ENCODE data around the gene SLC12A7.
"Not testable (repeated sequence)": the region's sequence is repeated elsewhere in the genome, so short reads cannot be mapped to it uniquely, and the experiment has no call there.

SLC12A7 gene

DNA sequence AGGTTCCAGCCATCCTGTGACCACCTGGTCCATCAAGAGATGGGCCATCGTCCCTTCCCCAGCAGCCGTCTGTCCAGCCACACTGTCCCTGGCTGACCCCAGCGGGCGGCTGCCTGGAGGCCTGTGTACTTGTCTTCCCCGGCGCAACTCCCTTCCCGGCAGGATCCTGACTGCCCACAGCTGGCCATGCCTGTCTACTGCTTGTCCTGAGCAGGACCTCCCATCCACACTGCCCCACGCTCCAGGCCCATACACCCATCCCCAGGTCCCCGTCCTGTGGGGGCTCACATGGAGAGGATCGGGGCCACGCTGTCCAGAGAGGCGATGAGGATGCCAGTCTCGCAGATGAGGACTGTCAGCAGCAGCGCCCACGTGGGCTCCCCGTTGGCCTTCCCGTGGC is 35.5 kb downstream of the SLC12A7 start:
- no peak for DNase-seq

DNA sequence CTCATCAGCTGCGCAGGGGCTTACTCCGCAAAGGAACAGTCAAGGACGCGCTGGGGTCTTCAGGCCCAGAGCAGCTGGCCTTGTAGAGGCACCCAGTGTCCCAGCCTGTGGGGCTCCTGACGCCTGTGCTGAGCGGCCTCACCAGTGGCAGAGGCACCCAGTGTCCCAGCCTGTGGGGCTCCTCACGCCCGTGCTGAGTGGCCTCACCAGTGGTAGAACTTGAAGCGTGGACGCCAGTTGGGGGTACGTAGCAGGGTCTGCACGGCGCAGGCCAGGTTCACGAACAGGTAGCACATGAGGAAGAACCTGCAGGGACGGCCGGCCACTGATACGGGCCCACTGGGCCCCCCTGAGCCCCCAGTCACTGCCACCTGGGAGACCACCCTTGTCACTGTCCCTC is 35.9 kb downstream of the SLC12A7 start:
- DNase-seq, result no peak

DNA sequence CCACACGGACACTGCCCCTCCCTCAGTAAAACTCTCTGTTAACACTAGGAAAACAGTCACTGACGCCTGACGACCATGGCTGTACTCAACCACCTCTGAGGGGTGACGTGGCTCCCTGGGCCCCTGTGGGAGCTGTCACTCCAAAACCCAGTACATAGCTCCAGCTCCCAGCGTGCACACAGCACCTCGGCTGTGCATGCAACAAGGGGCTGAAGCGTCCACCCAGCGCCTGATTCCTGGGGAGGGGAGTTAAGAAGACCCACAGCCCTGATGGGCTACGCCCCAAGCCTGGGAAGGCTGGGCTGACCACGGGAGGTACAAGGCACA is 36.3 kb downstream of the SLC12A7 start:
- no peak for DNase-seq

DNA sequence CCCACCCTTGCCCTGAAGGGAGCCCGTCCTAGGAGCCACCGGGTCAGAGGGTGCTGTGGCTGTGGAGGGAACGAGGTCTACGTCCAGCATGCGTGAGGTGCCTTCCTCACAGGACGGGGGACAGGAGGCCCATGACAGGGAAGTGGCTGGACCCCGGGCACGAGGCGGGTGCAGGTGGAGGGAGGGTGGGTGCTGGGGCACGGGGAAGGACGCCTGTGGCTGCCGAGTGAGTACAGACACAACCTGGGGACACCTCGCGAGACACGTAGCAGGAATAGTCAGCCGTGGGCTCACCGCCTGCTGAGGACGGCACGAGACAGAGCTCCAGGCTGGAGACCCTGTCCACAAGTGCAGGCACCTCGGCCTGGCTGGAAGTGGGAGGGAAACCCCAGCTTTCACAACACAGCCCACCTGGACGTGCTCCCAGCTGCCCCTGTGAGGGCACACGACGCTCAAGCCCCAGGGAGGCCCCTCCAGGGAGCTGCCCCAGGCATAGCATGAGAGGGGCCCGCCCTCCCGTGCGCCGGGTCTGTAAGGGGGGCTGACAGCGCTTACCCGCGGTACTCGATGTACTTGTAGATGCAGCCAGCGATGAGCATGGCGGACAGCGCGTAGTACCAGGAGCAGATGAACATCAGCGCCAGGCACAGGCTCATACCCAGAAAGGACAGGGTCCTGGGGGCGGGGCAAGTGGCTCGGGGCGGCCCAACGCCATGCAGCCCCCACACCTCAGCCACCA is 36.9 kb downstream of the SLC12A7 start:
- no peak for DNase-seq

DNA sequence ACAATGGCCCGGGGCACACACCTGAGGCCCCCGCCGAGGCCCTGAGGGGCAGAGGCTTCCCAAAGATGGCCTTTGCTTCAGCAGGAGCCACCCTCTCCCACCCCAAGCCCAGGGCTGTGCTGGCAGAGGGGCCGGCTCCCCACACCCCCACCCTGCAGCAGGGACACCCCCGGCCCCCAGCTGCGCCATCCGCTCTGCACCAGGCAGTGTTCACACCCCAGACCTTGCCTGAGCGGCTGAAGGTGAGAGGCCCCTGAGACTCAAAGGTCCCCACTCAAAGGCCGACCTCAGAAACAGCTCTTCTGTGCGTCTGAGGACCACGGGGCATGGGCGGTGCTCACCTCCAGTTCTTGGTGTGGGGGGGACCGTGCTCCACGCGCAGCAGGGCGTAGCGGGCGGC is 37.6 kb downstream of the SLC12A7 start:
- DNase-seq, result no peak

DNA sequence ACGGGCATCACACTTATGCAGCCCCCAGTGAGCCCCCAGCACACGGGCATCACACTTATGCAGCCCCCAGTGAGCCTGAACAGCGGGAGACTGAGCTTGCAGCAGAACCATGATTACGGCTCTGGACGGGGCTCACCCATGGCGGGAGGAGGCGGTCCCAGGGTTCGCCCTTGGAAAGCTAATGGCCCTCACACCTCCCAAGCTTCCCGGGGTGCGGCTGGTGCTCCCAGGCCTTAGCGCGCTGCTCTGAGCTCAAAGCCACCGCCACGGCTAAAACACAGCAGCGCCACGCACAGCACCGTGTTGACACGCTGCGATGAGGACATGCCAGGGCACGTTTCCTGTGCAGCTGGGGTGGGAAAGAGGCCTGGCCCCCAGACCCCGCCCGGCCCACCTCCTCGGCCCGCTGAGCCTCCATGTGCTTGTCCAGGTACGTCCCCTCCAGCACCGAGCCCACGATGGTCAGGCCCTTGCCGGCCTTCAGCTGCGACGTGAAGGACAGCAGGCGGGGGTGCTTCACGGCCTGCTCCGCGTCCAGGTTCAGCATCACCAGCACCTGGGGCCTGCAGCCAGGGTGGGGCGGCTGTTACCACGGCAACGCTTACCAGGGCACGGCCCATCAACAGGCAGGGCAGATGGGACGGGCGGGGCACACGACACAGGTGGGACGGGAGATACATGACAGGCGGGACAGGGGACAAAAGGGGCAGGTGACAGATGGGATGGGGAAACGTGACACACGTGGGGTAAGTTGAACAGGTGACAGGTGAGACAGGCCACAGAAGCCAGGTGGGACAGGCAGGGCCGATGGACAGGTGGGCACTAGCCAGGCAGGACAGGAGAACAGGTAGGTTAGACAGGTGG is 38.4 kb downstream of the SLC12A7 start:
- DNase-seq, result no peak

DNA sequence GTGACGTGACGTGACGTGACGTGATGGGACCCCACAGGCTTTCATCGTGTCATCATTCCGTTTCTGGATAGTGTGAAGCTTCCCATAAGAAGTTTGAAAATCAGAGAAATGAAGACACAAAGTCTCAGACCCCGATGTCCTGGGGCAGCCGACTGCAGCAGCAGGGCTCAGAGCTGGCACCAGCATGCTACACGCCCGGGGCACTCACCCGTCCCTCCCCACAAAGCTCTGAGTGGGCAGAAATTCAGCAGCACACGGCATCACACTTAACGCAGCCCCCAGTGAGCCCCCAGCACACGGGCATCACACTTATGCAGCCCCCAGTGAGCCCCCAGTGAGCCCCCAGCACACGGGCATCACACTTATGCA is 42.2 kb downstream of the SLC12A7 start:
- DNase-seq, result no peak

DNA sequence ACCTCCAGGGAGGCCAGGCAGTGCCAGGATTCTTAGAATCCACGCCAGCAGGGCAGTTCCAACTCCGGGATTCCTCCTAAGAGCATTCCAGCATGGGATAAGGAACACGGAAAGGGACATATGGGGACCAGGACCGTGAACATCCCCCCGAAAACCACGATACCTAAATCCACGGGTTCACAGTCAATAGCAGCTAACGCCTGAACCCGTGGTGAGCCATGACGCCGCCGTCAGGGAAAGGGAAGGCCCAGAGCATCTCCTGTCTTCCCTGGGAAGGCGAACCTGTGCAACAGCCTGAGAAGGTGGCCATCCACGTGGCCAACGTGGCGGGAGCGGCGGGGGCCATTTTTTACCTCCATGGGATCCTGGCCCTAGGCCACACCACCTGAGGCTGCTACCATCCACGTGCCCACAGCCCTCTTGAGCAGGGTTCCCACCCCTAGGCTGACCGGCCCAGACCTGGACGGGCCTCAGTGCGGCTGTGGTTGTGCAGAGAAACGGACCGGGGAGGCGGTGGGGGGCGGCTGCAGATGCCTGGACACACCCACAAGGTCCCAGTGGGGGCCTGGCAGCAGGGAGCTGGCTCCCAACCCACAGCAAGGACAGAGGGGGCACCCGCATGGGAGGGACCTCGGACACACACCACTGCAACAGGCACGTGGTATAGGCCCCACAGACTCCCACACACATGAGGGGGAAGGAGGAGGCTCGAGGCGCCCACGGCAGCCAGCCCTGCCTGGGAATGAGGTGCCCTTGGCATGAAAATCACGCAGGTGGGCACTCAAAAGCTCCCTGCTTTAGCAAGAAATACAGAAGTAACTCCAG is 42.8 kb downstream of the SLC12A7 start:
- DNase-seq, result no peak

DNA sequence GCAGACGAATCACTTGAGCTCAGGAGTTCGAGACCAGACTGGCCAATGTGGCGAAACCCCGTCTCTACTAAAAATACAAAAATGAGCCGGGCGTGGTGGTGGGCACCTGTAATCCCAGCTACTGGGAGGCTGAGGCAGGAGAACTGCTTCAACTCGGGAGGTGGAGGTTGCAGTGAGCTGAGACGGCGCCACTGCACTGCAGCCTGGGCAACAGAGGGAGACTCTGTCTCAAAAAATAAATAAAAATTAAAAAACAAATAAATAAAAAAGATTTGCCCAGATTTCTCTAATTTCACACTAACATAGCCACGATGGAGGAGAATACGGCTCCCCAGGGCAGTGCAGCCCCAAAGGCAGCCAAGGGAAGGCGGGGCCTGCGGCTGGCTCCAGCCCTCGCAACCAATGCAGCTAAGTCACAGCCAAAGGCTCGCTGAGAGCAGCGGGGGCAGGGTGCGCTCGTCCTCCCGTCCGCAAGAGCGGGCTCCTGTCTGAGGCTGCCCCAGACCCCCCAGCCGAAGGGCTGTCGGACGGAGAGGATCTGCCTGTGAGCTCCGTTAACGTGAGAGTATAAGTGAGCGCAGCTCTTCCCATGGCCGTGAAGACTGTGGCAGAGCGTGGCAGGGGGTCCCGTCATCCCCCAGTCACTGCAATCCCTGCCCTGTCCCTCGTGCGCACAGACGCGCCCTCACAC is 43.5 kb downstream of the SLC12A7 start:
- DNase-seq, result no peak

DNA sequence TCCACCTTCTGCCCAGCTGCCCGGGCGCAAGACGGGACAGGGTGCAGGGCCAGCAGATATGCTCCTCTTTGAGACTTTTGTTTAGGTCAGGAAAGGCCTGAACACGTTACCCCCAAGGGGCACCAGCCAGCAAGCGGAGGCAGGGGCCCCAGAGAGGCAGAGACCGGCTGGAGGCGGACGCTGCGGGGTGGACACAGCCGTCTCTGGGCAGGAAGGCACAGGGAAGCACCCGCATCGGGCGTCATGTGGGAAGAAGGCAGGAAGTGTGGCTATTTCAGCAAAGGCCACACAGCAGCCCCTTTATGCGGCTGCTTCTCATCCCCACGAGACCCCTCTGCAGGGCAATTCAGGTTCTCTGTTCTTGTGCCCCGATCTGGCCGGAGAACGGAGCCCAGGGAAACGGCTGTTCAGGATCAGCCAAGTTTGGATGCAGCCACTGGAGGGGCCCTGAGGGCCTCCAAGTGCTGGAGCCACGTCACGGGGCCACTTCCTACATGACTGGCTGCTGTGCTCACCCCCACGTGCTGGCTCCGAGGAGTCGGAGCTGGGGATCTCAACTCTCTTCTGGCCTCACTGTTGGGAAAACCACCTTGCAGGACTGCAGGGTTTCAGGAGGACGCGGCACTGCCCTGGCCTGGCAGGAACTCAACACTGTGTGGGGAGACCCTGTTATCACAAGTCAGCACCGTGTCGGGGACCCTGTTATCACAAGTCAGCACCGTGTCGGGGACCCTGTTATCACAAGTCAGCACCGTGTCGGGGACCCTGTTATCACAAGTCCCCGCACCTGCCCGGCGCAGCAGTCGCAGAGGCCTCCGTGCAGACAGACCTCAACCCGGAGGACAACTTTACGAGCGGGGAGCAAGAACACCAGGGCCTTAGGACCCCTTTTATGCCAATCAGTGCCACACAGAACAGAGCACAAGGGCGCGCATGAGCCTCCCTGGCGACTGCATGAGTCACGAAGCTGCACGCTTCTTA is 44.4 kb downstream of the SLC12A7 start:
- no peak for DNase-seq

DNA sequence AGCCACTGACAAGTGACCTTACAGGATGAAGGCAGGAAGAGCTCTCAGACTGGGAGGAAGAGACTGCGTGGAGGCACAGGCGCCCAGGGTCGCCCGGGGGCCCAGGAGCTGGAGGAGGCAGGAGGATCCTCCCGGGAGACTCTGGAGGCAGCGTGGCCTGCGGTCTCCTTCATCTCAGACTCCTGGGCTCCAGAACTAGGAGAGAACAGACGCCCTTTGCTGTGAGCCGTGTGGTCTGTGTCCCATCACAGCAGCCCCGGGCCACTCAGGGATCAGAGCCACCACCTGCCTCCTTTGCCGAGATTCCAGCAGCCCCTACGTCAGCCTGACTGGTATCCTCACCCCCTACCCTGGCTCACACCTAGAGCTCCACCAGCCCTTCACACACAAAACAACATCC is 45.2 kb downstream of the SLC12A7 start:
- DNase-seq, result no peak

DNA sequence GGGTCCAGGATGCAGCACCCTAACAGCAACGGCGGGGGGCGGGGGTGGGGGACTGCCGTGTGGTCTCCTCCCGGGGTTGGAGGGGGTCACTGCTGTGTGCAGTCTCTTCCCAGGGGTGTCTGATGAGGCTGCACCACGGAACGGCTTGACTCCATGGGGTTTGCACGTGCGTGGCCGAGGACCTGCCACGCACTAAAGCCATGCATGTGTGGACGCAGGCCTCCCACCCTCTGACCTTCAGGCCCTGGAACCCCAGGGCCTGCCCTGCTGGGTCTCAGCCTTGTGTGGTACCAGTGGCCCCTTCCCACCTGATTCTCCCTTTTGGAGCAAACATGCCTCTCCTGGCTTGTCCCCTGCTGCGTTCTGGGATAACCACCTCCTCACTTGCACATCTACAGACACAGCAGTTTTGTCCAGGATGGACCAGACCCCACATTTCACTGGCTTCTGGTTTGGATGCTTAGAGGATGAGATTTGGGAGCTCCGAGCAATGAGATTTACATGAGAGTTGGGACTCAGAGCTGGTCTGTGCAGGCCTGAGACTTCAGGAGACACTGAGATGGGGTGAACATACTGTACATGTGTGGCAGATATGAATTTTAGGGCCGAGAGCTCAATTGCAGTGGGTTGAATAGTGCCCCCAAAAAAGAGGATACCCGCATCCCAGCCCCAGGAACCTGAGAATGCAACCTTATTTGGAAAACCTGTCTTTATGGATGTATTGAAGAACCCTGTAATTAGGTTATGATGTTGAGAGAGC is 45.8 kb downstream of the SLC12A7 start:
- no peak for DNase-seq

DNA sequence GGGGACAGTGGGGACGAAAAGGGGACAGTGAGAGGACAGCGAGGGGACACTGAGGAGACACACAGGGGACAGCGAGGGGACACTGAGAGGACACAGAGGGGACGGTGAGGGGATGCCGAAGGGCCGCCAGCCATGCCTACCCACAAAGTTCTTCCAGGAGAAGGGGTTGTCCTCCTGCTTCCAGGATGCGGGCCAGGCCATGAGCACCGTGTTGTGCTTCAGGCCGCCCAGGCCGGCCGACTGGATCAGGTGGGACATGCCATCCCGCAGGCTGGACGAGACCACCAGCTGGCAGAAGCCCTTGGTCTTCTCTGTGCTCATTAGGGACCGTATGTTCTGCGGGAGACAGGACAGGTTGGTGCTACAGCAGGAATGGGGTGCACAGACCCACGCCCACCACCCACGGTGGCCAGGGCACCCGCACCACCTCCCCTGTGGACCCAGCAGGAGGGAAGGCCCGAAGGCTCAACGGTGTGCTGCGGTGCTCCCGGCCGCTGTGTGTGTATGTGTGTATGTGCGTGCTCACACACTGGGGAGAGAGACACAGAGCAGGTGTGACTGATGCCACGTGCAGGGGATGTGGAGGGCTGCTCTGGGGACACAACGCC is 46.6 kb downstream of the SLC12A7 start:
- no peak for DNase-seq

DNA sequence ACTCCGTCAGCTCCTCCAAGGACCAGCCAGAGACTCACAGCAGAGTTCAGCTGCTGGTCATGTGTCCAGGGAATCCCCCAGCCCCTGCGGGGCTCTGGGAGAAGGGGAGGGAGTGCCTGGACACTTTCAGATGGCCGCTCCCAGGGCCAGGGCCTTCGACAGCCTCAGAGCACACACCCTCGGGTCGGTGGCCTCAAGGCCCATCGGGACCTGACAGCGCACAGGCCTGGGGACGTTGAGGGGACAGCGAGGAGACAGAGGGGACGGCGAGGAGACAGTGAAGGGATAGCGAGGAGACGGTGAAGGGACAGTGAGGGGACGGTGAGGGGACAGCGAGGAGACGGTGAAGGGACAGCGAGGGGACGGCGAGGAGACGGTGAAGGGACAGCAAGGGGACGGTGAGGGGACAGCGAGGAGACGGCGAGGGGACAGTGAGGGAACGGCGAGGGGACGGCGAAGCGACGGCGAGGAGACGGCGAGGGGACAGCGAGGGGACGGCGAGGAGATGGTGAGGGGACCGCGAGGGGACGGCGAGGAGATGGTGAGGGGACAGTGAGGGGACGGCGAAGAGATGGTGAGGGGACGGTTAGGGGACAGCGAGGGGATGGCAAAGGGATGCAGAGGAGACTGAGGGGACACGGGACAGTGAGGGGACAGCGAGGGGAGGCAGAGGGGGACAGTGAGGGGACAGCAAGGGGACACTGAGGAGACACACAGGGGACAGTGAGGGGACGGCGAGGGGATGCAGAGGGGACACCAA is 47.3 kb downstream of the SLC12A7 start:
- no peak for DNase-seq

DNA sequence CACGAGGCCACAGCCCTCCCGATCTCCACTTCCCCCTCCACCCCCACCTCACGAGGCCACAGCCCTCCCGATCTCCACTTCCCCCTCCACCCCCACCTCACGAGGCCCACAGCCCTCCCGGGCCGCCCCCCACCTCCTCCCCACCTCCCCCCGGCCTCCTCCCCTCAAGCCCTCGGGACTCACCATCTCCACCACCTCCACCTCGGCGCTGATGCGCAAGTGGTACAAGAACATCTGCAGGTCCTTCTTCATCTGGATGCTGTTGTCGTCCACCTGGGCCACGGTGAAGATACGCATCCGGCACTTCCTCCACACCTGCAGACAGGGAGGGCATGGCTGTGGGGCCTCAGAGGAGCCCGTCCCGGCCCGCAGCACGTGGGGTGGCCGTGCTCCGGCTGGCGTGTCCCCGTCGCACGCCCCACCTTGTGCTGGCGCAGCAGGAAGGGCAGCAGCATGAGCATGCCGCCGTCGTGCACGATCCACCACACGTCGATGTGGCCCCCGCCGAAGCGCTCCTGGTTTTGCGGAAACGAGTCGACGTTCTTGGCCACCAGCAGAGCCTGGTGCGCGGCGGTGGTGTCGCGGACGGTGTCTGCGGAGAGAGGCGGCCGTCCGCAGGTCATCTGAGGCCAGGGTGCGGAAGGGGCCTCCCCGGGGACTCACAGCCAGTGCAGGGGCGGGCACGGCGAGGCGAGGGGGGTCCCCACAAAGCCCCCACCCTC is 48.0 kb downstream of the SLC12A7 start:
- no peak for DNase-seq

DNA sequence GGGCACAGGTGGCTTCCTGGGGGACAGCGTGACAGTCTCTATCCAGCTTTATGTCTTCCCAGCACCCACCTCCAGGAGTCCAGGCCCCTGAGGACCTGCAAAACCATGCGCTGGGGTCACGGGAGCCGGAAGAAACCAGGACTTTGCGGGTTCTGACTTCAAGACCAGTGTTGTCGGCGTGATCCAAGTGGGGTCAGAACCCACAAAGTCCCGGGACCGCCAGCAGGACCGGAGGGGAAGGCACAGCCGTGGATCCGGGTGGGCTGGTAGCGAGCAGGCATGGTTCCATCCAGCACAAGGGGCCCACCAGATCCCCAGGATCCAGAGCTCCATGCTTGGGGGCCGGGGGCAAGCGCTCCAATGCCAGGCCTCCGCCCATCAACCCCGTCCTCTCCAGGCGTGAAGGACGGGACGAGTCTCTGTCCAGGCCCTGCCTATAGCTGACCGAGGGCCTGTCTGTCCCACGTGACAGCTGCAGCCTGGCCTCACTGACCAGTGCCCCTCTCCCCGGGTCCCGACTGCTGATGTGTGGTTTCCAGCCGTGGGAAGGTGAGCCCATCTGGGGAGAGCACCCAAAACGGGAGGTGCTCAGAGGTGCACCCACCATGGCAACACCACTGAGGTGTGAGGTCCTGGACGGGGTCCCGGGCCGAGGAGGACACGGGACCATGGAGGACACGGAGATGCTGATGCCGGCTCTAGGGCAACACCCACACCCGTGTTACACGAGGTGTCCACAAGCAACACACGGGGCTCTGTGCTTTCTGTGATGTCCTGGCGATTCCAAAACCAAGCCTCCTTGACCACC is 48.9 kb downstream of the SLC12A7 start:
- no peak for DNase-seq

DNA sequence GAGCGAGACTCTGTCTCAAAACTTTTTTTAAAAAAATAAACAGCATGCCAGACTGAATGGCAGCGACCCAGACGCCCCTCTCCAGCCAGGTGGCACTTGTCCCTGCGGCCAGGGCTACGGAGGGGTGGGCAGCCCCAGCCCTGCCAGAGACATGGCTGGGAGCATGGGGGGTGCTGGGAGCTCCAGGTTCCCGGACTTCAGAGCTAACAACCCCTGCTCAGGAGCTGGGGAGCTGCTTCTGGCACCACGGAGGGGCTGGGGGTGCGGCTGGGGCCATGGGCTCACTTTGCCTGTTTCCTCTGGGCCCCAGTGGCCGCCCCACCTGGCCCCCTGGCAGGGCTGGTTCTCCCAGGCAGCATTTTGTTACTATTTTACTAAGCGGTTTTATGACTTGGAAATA is 49.9 kb downstream of the SLC12A7 start:
- DNase-seq, result no peak

DNA sequence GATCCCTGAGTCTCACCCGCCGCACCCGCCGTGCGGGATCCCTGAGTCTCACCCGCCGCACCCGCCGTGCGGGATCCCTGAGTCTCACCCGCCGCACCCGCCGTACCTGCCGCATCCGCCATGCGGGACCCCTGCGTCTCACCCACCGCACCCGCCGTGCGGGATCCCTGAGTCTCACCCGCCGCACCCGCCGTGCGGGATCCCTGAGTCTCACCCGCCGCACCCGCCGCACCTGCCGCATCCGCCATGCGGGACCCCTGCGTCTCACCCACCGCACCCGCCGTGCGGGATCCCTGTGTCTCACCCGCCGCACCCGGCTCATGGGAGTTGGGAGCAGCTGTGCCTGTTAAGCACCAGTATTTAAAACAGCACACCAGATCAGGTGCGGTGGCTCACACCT is 50.6 kb downstream of the SLC12A7 start:
- not testable (repeated sequence) for DNase-seq

All from NCI-H1930 (cell line).